GM23248 (cell line): ENCODE data around the gene ACTG1. TPM values are rescaled to one million over a fixed set of nuclear protein-coding genes. Genes with fewer than 3 reads are reported as not detected.

Source experiments
- DNase-seq: peaks from one replicate; pipeline ENCODE4 v3.0.0-alpha.2; 2015
- H2AFZ ChIP-seq: fragments of 200-600 bp; sonication (generic); 2 replicates; pipeline ENCODE4 v1.6.1; 2016; ENCODE audit warnings: antibody characterized with exemption
- H3F3A ChIP-seq: fragments of 200-600 bp; sonication (generic); 2 replicates; pipeline ENCODE4 v1.6.1; 2016; ENCODE audit warnings: mild to moderate bottlenecking, antibody characterized with exemption, mixed run types; ENCODE audit not compliant: insufficient read depth
- H3K27ac ChIP-seq: fragments of 200-600 bp; sonication (generic); 2 replicates; pipeline ENCODE4 v1.5.1; 2016; ENCODE audit warnings: mild to moderate bottlenecking
- H3K27me3 ChIP-seq: fragments of 200-600 bp; sonication (generic); replicated peaks from 2 replicates; pipeline ENCODE4 v1.6.1; 2016; ENCODE audit warnings: mild to moderate bottlenecking; ENCODE audit not compliant: insufficient read depth
- H3K36me3 ChIP-seq: fragments of 200-600 bp; sonication (generic); 2 replicates; pipeline ENCODE4 v1.6.1; 2016; ENCODE audit warnings: low read depth, mild to moderate bottlenecking
- H3K4me1 ChIP-seq: fragments of 200-600 bp; sonication (generic); 2 replicates; pipeline ENCODE4 v1.6.1; 2016; ENCODE audit warnings: mild to moderate bottlenecking; ENCODE audit not compliant: insufficient read depth
- H3K4me2 ChIP-seq: fragments of 200-600 bp; sonication (generic); one replicate; pipeline ENCODE4 v1.6.1; 2016; ENCODE audit warnings: mild to moderate bottlenecking; ENCODE audit not compliant: unreplicated experiment
- H3K4me3 ChIP-seq: fragments of 200-600 bp; sonication (generic); 2 replicates; pipeline ENCODE4 v1.5.1; 2016; ENCODE audit warnings: mild to moderate bottlenecking
- H3K79me2 ChIP-seq: fragments of 200-600 bp; sonication (generic); 2 replicates; pipeline ENCODE4 v1.6.1; 2016; ENCODE audit warnings: mild to moderate bottlenecking; ENCODE audit not compliant: insufficient read depth
- H3K9ac ChIP-seq: fragments of 200-600 bp; sonication (generic); 2 replicates; pipeline ENCODE4 v1.6.1; 2016; ENCODE audit warnings: mild to moderate bottlenecking
- H3K9me2 ChIP-seq: fragments of 200-600 bp; sonication (generic); 2 replicates; pipeline ENCODE4 v1.6.1; 2016; ENCODE audit warnings: mixed run types, mild to moderate bottlenecking, moderate library complexity; ENCODE audit not compliant: insufficient read depth
- H3K9me3 ChIP-seq: fragments of 200-600 bp; sonication (generic); one replicate; pipeline ENCODE4 v1.6.1; 2017; ENCODE audit warnings: low read depth
- H4K20me1 ChIP-seq: fragments of 200-600 bp; sonication (generic); 2 replicates; pipeline ENCODE4 v1.6.0; 2016; ENCODE audit not compliant: insufficient read depth
- EZH2 ChIP-seq: fragments of 200-600 bp; sonication (generic); IDR thresholded peaks from 2 replicates; pipeline ENCODE4 v1.6.1; 2018; ENCODE audit warnings: antibody characterized with exemption, mild to moderate bottlenecking; ENCODE audit not compliant: insufficient read depth, poor library complexity, severe bottlenecking
- EZH2phosphoT487 ChIP-seq: fragments of 200-600 bp; sonication (generic); IDR thresholded peaks from 2 replicates; pipeline ENCODE4 v1.6.1; 2018; ENCODE audit warnings: antibody characterized with exemption, moderate library complexity, mild to moderate bottlenecking, low read depth; ENCODE audit not compliant: insufficient read depth
- WGBS, 2 experiments: methylation state at CpG; one replicate each; pipeline ENCODE4 v1.1.6; 2015 to 2017; ENCODE audit warnings: low lambda C conversion rate in 2 of 2, low coverage in 1 of 2; ENCODE audit errors: missing lambda C conversion rate in 2 of 2; 5-methylcytosine and 5-hydroxymethylcytosine counted together
- in situ Hi-C: fragments of 300-500 bp; cut with MboI; formaldehyde crosslinking; loops from 2 replicates; pipeline ENCODE4 v1.15.0; 2020
- polyA plus RNA-seq: library from polyadenylated mRNA; unstranded; fragments of >200 nt; fragmentation: Nextera tagmentation; extraction: Ambion mirVana; gene quantifications from 2 replicates; pipeline ENCODE4 v1.2.1, GENCODE V29; 2016
- total RNA-seq: library from RNA; depleted of rRNA; stranded (reverse); fragments of >200 nt; shearing (Covaris generic); gene quantifications from 2 replicates; pipeline ENCODE4 v1.2.3, GENCODE V29; 2014

Gene ACTG1
- total and polyA plus RNA-seq, 2 experiments from 2014 or later = 3,778 to 9,349 TPM

DNA sequence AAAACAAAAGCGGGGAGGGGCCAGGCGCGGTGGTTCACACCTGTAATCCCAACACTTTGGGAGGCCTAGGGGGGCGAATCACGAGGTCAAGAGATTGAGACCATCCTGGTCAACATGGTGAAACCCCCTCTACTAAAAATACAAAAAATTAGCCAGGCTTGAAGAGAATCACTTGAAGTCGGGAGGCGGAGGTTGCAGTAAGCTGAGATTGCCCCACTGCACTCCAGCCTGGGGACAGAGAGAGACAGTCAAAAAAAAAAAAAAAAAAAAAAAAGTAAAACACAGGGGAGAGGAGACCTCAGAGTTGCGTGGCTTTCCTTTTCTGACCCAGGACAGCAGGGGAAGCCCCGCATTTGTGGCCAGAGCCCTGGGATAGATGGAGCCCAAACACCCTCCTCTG is 19.9 kb downstream of the ACTG1 start:
- no peaks in the 10 kb centered on the region for H3K4me1 ChIP-seq
- WGBS, 2 experiments = 72 to 79% methylated on average over 8 to 9 of the region's 9 CpGs
- peaks cover 7% of the 10 kb centered on the region; the same call in 1 of the 2 replicates for H3K27me3 ChIP-seq

DNA sequence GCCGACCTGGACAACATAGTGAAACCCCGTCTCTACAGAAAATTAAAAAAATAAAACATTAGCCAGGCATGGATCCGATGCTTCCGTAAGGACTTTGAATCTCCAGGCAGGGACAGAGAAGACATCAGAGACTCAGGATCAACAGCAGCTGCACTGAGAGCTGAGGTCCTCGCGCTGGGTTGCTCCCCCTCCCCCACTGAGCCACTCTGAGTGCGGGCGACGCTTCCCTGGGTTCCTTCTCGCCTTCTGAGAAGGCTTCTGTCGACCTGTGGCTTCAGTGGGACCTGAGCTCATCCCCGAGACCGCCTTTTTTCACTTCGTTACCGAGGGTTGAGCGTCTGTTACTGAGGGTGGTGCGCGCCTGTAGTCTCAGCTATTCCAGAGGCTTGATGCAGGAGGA is 20.4 kb downstream of the ACTG1 start:
- Histone ChIP-seq H4K20me1 (no peaks in the 10 kb centered on the region), H3K4me2 (no peak overlapping the region), H3K9me2 (no peaks in the 10 kb centered on the region), H2AFZ (no peak overlapping the region), H3K79me2 (no peaks in the 10 kb centered on the region), H3K9ac (no peak overlapping the region), H3K27ac (no peak overlapping the region), H3K36me3 (no peaks in the 10 kb centered on the region), H3K27me3 (peaks cover 7% of the 10 kb centered on the region; the same call in 1 of the 2 replicates), H3K4me1 (no peaks in the 10 kb centered on the region), H3F3A (no peaks in the 10 kb centered on the region), H3K4me3 (no peak overlapping the region), H3K9me3 (no peaks in the 10 kb centered on the region)
- in situ Hi-C loops = no loop called here
- DNase-seq = no peak
- WGBS, 2 experiments = 32 to 35% methylated on average over 18 of the region's 18 CpGs
- TF ChIP-seq EZH2 (no peak), EZH2phosphoT487 (no peak)

More for the DNA sequence above, 19.9 kb downstream of the ACTG1 start:
- TF ChIP-seq EZH2 = no peak
- TF ChIP-seq EZH2phosphoT487 = no peak
- H3K36me3 ChIP-seq = no peaks in the 10 kb centered on the region
- H3K9ac ChIP-seq = no peak overlapping the region
- in situ Hi-C loops = no loop called here
- no peaks in the 10 kb centered on the region for H3F3A ChIP-seq
- H3K79me2 ChIP-seq = no peaks in the 10 kb centered on the region
- no peaks in the 10 kb centered on the region for H3K9me2 ChIP-seq
- H3K9me3 ChIP-seq = no peaks in the 10 kb centered on the region
- no peak for DNase-seq
- no peak overlapping the region for H2AFZ ChIP-seq
- no peaks in the 10 kb centered on the region for H4K20me1 ChIP-seq
- H3K27ac ChIP-seq = no peak overlapping the region
- no peak overlapping the region for H3K4me3 ChIP-seq
- no peak overlapping the region for H3K4me2 ChIP-seq

DNA sequence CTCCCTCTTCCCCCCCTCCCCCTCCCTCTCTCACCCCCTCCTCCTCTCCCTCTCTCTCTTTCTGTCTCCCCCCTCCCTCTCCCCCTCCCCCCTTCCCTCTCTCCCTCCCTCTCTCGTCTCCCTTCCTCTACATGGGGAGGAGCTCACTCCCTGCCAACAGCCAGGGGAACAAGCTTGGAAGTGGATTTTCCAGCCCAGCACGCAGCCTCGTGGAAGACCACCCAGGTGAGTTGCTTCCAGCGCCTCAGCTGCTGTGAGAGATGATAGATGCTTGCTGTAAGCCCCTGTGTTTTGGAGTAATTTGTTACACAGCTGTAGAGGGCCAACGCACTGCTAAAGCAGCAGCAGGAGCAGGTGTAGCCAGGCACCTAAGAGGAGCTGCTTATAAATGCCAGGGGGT is 20.8 kb downstream of the ACTG1 start:
- no peaks in the 10 kb centered on the region for H4K20me1 ChIP-seq
- in situ Hi-C loops = no loop called here
- no peaks in the 10 kb centered on the region for H3K79me2 ChIP-seq
- no peak overlapping the region for H3K27ac ChIP-seq
- H2AFZ ChIP-seq = no peak overlapping the region
- no peak overlapping the region for H3K9ac ChIP-seq
- H3K4me1 ChIP-seq = no peaks in the 10 kb centered on the region
- H3K36me3 ChIP-seq = no peaks in the 10 kb centered on the region
- no peak overlapping the region for H3K4me3 ChIP-seq
- no peaks in the 10 kb centered on the region for H3K9me2 ChIP-seq
- H3K9me3 ChIP-seq = no peaks in the 10 kb centered on the region
- WGBS, 2 experiments = 1 to 15% methylated on average over 5 of the region's 5 CpGs
- H3K4me2 ChIP-seq = no peak overlapping the region
- H3K27me3 ChIP-seq = peaks cover 7% of the 10 kb centered on the region; the same call in 1 of the 2 replicates
- DNase-seq = no peak
- H3F3A ChIP-seq = no peaks in the 10 kb centered on the region
- TF ChIP-seq EZH2 = no peak
- no peak for TF ChIP-seq EZH2phosphoT487

DNA sequence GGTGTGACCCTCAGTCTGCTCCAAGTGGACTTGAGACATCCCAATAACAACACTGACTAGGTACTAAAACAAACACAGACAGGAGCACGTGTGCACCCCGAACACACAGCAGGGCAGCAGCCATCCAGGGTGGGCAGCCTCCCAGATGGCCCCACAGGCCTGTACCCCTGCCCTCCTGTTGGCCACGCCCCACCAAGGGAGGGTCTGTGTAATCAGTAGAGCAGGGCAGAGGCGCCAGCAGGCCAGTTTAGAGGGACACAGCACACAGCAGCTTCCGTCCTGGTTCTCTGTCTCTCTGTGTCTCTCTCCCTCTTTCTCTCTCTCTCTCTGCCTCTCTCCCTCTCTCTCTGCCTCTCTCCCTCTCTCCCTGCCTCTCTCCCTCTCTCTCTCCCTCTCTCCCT is 21.4 kb downstream of the ACTG1 start:
- no peaks in the 10 kb centered on the region for H3K9me2 ChIP-seq
- WGBS, 2 experiments = 19 to 45% methylated on average over 4 to 5 of the region's 5 CpGs
- H3K27ac ChIP-seq = no peak overlapping the region
- H4K20me1 ChIP-seq = no peaks in the 10 kb centered on the region
- no peak overlapping the region for H2AFZ ChIP-seq
- H3K4me1 ChIP-seq = no peaks in the 10 kb centered on the region
- H3K4me2 ChIP-seq = no peak overlapping the region
- in situ Hi-C loops = no loop called here
- H3K36me3 ChIP-seq = no peaks in the 10 kb centered on the region
- H3K27me3 ChIP-seq = 0 out of 2 replicates have a peak, but pooled peaks cover 7% of the 10 kb centered on the region
- no peaks in the 10 kb centered on the region for H3K9me3 ChIP-seq
- H3K4me3 ChIP-seq = no peak overlapping the region
- TF ChIP-seq EZH2phosphoT487 = no peak
- TF ChIP-seq EZH2 = no peak
- H3K79me2 ChIP-seq = no peaks in the 10 kb centered on the region
- no peak for DNase-seq
- no peaks in the 10 kb centered on the region; the same call in 1 of the 2 replicates for H3F3A ChIP-seq
- no peak overlapping the region for H3K9ac ChIP-seq
